Measurements from ENCODE around the gene ACSF3.

Gene ACSF3

DNA sequence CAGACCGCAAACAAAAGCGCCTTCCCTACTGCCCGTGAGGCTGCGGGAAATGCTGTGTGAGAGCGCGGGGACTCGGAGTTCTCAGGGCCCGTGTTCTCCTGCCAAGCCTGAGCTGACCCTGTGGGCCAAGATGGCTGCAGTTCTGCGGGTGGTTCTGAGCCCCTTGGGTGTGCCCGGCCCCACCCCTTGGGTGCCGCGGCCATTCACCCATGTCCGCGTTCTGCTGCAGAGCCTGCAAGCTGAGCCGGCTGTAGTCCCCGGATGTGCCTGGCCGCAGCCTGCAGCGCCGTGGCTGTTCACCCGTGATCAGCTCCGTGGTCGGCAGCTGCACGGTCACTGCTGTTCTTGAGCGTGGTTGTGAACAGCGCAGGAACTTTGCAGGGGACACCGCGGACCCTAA, 20.0 kb downstream of the ACSF3 start:
- no peak for DNase-seq

GRCh38 chr16:89114159-89114981, 20.7 kb downstream of the ACSF3 start:
- no peak for DNase-seq

- DNase-seq = peak; percentile 94
These were observed 21.7 kb downstream of the ACSF3 start for GRCh38 chr16:89115216-89115861.

DNA sequence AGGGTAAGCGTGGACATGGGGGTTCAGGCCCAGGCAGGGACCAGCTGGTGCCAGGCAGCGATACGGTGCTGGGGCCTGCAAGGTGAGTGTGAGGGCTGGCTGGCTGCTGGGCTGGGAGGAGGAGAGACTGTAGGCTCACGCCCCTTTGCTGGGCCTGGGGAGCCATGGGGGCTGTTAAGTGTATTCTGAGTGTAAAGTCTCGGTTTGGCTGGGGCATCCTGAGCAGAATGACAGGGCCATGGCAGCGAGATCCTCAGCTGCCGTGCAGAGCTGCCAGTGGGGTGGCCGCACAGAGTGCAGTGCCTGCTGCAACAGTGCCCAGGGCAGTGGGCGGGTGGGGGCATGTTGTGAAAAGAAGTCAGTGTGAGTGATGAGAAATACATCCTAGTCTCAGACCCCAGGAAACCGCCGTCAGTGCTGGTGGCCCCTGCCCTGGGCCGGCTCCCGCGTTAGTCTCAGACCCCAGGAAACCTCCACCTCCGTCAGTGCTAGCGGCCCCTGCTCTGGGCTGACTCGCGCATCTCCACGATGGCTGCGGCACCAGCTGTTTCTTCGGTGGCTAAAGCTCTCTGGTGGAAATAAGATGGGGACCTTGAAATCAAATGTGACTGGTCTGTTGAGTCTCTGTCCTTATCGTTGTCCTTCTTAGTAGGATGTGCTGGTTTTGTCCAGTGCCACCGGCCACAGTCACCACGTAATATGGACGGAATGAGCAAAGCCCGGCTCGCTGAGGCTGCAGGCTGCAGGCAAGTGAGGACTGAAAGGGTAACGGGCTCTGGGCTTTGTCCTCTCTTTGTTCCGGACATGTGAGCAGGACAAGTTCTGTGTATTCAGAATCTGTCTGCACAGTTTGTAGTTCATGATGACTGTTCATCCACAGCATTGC, 22.9 kb downstream of the ACSF3 start:
- no peak for DNase-seq

DNA sequence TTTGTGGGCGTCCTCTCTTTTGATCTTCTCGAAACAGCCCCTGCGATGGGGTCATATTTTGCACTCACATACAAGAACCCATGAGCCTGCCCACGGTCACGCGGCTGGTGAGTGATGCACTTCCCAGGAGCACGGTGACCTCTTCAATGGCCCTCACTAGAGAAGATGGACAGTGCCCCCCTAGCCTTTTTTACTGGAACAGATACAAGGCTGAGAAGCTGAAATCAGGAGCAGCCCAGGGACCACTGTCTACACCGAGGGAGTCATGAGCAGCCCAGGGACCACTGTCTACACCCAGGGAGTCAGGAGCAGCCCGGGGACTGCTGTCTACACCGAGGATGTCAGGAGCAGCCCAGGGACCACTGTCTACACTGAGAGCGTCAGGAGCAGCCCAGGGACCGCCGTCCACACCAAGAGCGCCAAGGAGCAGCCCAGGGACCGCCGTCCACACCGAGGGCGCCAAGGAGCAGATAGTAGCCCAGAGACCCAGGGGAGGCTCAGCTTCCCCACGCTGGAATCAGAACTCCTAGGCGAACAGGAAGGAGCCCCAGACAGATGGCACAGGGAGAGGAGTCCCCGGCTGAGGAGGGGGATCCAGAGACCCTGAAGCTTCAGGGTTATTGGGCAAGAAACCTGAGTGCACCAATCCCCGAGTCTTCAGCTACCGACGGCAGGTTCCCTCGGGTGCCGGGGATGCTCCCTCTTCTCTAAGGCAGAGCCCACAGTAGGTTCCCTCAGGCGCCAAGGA, 23.7 kb downstream of the ACSF3 start:
- no peak for DNase-seq

GRCh38 chr16:89117975-89118289, 24.3 kb downstream of the ACSF3 start:
- no peak for DNase-seq

DNA sequence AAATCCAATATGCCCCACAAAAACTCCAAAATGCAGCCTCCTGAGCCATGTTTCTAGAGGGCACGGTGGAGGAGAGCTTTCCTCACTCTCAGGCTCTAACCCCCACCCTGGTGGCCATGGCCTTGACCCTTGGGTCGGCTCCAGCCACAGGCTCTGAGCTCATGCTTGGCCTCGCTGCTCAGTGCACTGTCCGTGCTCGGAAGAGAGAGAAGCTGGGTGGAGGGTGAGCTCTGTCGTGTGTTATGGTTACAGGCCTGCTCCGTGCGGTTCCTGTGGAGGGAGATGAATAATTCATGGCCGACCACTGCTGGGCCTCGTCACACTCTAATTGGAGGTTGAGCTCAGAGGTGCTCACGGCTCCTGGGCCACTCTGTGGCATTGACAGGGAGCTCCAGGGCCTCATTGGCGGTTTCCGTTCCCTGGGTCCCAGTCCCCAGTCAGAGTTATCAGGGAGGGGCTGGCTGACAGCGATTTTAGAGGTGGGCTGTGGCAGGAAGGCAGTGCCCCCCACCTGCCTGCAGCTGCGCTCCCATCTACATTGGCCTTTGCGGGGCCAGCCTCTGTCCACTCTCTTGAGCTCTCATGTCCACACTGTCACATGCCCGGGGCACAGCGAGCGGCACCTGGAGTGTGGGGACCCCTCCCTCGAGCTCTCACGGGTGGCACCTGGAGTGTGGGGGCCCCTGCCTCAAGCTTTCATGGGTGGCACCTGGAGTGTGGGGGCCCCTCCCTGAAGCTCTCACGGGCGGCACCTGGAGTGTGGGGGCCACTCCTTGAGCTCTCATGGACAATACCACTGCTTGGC, 24.9 kb downstream of the ACSF3 start:
- no peak for DNase-seq

- DNase-seq = no peak
These were observed 25.5 kb downstream of the ACSF3 start for GRCh38 chr16:89119166-89119621.

DNA sequence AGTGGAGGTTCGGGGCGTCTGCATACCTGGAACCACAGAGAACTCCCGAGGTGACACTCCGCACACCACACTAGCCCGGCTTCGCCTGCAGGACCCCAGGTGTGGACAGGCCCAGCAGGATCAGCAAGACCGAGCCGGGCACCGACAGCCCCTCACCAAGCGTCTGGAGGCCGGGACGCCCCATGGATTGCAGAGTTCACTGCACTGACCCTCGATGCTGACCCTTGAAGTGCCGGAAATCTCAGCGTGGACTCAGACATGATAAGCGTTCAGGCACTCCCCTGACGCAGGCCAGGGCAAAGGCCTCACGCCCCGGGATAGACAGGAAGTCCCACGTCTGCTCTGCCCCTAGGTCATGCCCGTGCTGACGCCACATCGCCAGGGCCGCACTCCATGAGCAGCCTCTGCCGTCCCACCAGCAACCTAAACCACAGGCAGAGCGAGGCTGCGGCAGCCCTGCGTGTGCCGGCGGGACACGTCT, 26.0 kb downstream of the ACSF3 start:
- no peak for DNase-seq

GRCh38 chr16:89120281-89120680, 26.6 kb downstream of the ACSF3 start:
- DNase-seq = no peak

GRCh38 chr16:89120921-89121351, 27.3 kb downstream of the ACSF3 start:
- DNase-seq = no peak

DNA sequence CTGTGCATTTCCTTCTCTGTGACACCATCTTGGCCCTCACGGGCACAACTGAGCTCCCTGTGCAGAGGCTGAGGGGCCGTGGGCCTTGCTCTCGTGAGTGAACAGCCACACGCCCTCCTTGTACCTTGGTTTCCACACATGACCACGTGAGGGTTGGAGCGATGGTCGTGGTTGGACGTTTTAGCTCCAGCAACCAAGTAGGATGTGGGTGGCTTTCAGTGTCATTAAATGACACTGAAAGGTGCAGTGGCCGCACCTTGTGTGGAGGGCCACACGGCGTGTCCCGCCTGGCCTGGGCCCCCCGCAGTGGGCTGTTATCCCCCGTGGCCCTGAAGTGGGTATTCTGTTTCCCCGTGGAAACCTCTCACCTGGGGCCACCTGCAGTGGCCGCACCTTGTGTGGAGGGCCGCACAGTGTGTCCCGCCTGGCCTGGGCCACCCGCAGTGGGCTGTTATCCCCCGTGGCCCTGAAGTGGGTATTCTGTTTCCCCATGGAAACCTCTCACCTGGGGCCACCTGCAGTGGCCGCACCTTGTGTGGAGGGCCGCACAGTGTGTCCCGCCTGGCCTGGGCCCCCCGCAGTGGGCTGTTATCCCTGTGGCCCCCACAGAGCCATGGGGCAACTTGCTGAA, 28.2 kb downstream of the ACSF3 start:
- no peak for DNase-seq

DNA sequence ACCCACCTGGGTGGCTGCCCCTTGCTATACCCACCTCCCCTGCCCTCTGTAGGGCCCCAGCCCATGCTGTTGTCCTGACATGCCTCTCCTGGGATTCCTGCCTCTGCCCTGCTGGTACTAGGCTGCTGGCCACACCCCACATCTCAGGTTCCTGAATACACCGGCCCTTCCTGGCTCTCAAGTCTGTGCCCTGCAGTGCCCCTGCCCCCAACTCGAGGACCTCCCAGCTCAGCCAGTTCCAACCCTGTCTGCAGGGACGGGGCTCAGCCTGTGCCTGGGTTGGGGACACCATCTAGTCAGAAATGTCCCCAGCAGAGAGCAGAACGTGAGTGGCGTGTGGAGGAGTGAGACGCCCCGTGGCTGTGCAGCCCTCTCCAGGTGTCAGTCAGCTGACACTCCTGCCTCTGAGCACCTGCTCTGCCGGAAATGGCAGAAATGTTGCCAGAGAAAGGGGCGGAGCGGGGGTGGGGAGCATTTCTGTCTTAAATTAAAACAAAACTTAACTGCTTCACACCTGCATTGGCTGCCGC, 28.7 kb downstream of the ACSF3 start:
- peak; percentile 73 for DNase-seq

GRCh38 chr16:89123001-89123830, 29.6 kb downstream of the ACSF3 start:
- no peak for DNase-seq

DNA sequence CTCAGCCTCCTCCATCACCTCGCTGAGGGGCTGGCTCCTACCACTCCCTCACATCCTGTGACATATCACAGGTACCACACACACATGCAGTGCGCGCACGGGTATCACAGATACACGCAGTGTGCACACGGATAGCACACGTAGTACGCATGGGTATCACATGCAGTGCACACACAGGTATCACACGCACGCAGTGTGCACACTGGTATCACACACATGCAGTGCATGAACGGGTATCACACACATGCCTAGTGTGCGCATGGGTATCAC, 30.1 kb downstream of the ACSF3 start:
- DNase-seq = no peak

GRCh38 chr16:89129378-89129777, 35.7 kb downstream of the ACSF3 start:
- DNase-seq = no peak

DNA sequence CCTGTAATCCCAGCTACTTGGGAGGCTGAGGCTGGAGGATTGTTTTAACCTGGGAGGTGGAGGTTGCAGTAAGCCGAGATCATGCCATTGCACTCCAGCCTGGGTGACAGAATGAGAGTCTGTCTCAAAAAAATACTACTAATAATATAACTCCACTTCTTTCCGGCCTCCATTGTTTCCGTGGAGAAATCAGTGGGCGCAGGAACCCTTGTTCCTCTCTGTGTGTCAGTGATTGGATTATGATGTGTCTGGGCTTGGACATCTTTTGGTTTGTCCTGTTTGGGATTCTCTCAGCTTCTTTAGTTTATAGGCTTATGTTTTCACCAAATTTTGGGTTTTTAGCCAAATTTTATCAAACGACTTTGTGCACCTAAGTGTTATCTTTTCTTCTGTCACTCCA, 36.8 kb downstream of the ACSF3 start:
- no peak for DNase-seq

DNA sequence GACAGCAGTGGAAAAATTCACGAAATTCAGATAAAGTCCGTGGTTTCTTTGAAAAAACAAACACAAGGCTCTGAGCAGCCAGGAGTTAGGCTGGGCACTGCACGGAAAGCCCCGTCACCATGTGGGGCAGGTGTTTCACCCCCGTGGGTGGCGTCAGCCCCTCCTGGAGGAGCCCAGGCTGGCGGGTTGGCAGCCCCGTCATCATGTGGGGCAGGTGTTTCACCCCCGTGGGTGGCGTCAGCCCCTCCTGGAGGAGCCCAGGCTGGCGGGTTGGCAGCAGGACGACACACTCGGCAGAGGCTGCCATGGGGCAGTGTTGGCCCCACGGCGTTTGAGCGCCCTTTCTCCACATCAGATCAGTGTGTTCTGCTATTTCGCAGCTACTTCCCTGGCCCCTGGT, 38.1 kb downstream of the ACSF3 start:
- no peak for DNase-seq

DNA sequence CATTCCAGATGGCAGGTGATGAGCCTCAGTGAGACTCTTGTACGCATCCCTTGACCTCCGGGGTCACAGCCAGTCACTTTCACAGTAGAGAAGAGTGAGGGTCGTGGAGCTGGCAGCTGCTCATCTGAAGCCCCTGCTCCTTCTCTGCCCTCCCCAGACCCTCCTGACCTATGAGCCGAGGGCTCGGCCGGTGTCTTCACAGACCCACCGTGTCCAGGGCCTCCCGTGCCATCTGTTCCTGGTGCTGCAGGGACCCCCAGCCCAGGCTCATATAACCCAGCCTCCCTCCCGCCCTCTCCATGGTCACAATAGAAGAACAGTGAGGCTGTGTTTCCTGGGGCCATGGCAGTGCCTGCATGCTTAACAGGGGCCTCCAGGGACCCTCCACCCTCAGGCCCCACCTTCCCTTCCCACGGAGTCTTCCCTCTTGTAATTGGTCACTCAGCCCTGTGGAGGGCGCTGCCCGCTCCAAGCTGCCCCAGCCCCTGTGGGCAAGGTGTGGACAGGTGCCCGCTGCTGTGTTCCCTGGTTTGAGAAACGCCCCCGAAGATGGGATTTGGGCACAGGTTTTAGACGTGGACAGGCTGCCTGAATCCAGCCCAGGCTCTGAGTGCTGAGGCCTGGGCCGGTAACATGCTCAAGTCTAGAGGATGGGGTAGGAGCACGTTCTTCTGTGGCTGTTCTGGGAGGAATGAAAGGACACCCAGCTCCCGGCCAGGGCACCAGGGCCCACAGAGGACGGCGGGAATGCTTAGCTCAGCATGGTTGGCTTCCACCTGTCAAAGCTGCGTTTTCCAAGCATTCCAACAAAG, 38.7 kb downstream of the ACSF3 start:
- DNase-seq = no peak

Measured in CD4-positive, alpha-beta T cell treated with Interleukin-21 for 1 hour (primary cell).